HG02840 (cell line): ENCODE data around the gene PRAMEF7.
"Not testable (repeated sequence)": the region's sequence is repeated elsewhere in the genome, so short reads cannot be mapped to it uniquely, and the experiment has no call there.

Experiments used
- ATAC-seq: cut with Tn5 transposase; IDR thresholded peaks from one replicate; pipeline ENCODE4 v1.9.1; 2021; ENCODE audit warnings: mild to moderate bottlenecking, moderate library complexity, moderate number of reproducible peaks; ENCODE audit not compliant: unreplicated experiment, low FRiP score

Gene PRAMEF7

DNA sequence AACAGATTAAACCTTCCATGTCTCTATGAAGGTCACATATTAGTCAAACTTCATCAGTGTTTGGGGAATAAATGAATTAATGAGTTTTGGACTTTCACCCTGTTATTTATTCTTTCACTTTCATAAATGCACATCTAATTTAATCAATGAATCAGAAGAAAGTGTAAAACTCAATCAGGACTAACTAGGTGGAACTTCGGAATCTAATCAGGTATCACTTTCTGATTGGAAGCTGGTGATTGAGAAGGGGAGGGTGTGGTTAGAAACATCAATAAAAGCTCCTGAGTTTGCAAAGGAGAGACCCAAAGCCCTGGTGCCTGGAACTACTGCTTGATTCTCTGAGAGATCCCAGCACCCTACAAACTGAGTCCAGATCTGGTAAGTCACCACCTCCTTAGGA is at the start of gene PRAMEF7:
TSS of gene PRAMEF7 (plus strand) at position 301 of the 400 bp plus-strand sequence. CDS start 1,083 bp downstream, outside the sequence.
- not testable (repeated sequence) for ATAC-seq

GRCh38 chr1:12878453-12878852 is 38.0 kb upstream of the PRAMEF7 start:
- ATAC-seq = not testable (repeated sequence)

GRCh38 chr1:12886101-12886500 is 30.3 kb upstream of the PRAMEF7 start, which contains the start of gene PRAMEF4:
Gene PRAMEF4, minus strand, starts transcription at chr1:12886201. Its CDS starts 2,807 bp downstream, at chr1:12883394.
- ATAC-seq = not testable (repeated sequence)

- not testable (repeated sequence) for ATAC-seq
Observed at GRCh38 chr1:12898170-12898569, 18.2 kb upstream of the PRAMEF7 start, which contains the start of gene PRAMEF10. Gene PRAMEF10, minus strand, starts transcription at chr1:12898270. Its CDS starts 2,423 bp downstream, at chr1:12895847.

DNA sequence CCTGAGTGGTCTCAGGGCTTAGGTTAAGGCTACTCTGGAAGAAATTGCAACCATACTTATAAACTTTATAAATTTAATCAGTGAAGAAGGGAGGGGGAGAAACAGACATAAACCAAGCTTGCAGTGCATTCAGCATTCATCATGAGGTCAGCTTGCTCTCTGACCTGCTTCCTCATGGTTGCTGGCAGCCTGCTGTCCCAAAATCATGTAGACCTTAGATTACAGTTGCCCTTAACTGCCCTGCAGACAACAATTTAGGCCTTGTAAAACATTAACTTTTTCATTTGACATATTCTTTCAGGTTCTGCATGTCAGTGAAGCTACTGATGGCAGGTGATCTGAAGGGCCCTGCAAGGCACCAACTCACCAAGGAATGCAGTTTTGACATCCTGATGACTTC is 17.2 kb upstream of the PRAMEF7 start:
- ATAC-seq = not testable (repeated sequence)

- ATAC-seq = not testable (repeated sequence)
Observed at GRCh38 chr1:12903793-12904572, 12.4 kb upstream of the PRAMEF7 start.

- ATAC-seq = not testable (repeated sequence)
Observed at GRCh38 chr1:12921749-12922148, 5.3 kb downstream of the PRAMEF7 start.

GRCh38 chr1:12924368-12924767 is 8.0 kb downstream of the PRAMEF7 start:
- not testable (repeated sequence) for ATAC-seq

DNA sequence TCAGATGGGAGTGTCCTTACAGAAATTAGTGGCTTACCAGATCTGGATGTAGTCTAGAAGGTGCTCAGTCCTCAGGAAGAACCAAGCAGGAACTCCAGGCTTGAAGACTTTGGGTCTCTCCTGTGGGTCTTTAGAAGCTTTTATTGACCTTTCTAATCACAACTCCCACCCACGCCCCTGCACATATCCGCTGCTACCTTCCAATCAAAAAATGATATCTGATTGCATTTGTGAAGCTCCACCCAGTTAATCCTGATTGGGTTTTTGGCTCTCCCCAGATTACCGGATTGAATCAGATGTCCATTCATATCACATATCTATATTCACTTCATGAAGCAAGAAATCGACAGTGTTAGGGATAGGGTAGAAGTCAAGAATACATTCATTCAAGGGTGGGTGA is 31.1 kb downstream of the PRAMEF7 start, which contains the start of gene PRAMEF6:
TSS of gene PRAMEF6 (minus strand) at position 101 of the 400 bp plus-strand sequence. CDS start 5,062 bp downstream, outside the sequence.
- not testable (repeated sequence) for ATAC-seq
